ENCODE measurements around the gene CHERP. TPM values are rescaled to one million over a fixed set of nuclear protein-coding genes. Genes with fewer than 3 reads are reported as not detected.

The CHERP gene
- total RNA-seq, 1 donor, result 8.0 TPM

GRCh38 chr19:16535381-16535780 is 6.9 kb downstream of the CHERP start:
- no peak overlapping the region for H3K4me3 ChIP-seq (ENCODE audit: low read depth, low read length)
- no peak for TF ChIP-seq CTCF (IDR thresholded peaks at IDR 0.05; ENCODE audit: insufficient read depth, low read length)
- no peak for DNase-seq (ENCODE audit: low read depth)

- no peak for DNase-seq (ENCODE audit: low read depth)
- no peak overlapping the region for H3K4me3 ChIP-seq (ENCODE audit: low read depth, low read length)
- no peak for TF ChIP-seq CTCF (IDR thresholded peaks at IDR 0.05; ENCODE audit: insufficient read depth, low read length)
Measured at GRCh38 chr19:16532440-16533234, 9.6 kb downstream of the CHERP start.

- TF ChIP-seq CTCF (IDR thresholded peaks at IDR 0.05; ENCODE audit: insufficient read depth, low read length), result no peak
- no peak for DNase-seq (ENCODE audit: low read depth)
- H3K4me3 ChIP-seq (ENCODE audit: low read depth, low read length), result no peak overlapping the region
Measured at GRCh38 chr19:16531380-16531669, 10.9 kb downstream of the CHERP start.

GRCh38 chr19:16530540-16531379 is 11.5 kb downstream of the CHERP start:
- no peak overlapping the region for H3K4me3 ChIP-seq (ENCODE audit: low read depth, low read length)
- TF ChIP-seq CTCF (IDR thresholded peaks at IDR 0.05; ENCODE audit: insufficient read depth, low read length), result no peak

GRCh38 chr19:16529466-16530144 is 12.6 kb downstream of the CHERP start:
- TF ChIP-seq CTCF (IDR thresholded peaks at IDR 0.05; ENCODE audit: insufficient read depth, low read length), result no peak
- DNase-seq (ENCODE audit: low read depth), result no peak
- H3K4me3 ChIP-seq (ENCODE audit: low read depth, low read length), result no peak overlapping the region

More at GRCh38 chr19:16530540-16531379, 11.5 kb downstream of the CHERP start:
- DNase-seq (ENCODE audit: low read depth), result no peak

- DNase-seq (ENCODE audit: low read depth), result no peak
- peak; percentile 32 for TF ChIP-seq CTCF (IDR thresholded peaks at IDR 0.05; ENCODE audit: insufficient read depth, low read length)
- H3K4me3 ChIP-seq (ENCODE audit: low read depth, low read length), result no peak overlapping the region
Measured at GRCh38 chr19:16527971-16528521, 14.2 kb downstream of the CHERP start.
